Sigmoid colon (tissue), 7 donors: Measurements from ENCODE around the gene PEX1. TPM values are rescaled to one million over a fixed set of nuclear protein-coding genes. Genes with fewer than 3 reads are reported as not detected.

Source experiments
- DNase-seq: peaks from one replicate; pipeline ENCODE4 v3.0.0-alpha.2; 2019
- H3K27ac ChIP-seq, 4 donors: fragments of 200-600 bp; sonication (generic); one replicate each; pipeline ENCODE4 v1.5.1; 2016 to 2019; ENCODE audit warnings: mild to moderate bottlenecking in 1 of 4
- H3K27me3 ChIP-seq, 3 donors: fragments of 200-600 bp; sonication (generic); one replicate each; pipeline ENCODE4 v1.5.1; 2019; ENCODE audit warnings: mild to moderate bottlenecking in 1 of 3
- H3K36me3 ChIP-seq, 4 donors: fragments of 200-600 bp; sonication (generic); one replicate each; pipeline ENCODE4 v1.5.1; 2016 to 2019
- H3K4me1 ChIP-seq, 4 donors: fragments of 200-600 bp; sonication (generic); one replicate each; pipeline ENCODE4 v1.5.1; 2017 to 2019
- H3K4me3 ChIP-seq, 4 donors: fragments of 200-600 bp; sonication (generic); one replicate each; pipeline ENCODE4 v1.5.1; 2017 to 2019; ENCODE audit warnings: mild to moderate bottlenecking in 2 of 4, moderate library complexity in 1 of 4
- H3K9me3 ChIP-seq, 4 donors: fragments of 200-600 bp in 3 of 4; sonication (generic) in 3 of 4; one replicate each; pipeline versions ENCODE4 v1.5.1 to v1.6.1; 2013 to 2019
- CTCF ChIP-seq, 4 experiments: fragments of 450-650 bp in 3 of 4; fragments of 200-600 bp in 1 of 4; IDR thresholded peaks; one replicate each; pipeline ENCODE4 v1.5.1; 2016 to 2019; ENCODE audit warnings: antibody characterized with exemption in 4 of 4, mild to moderate bottlenecking in 3 of 4, moderate library complexity in 2 of 4
- EP300 ChIP-seq, 4 donors: sonication (generic); formaldehyde crosslinking; IDR thresholded peaks; one replicate each; pipeline ENCODE4 v1.6.1; 2017; ENCODE audit warnings: antibody characterized with exemption in 4 of 4
- POLR2A ChIP-seq, 2 donors: fragments of 450-650 bp; IDR thresholded peaks; one replicate each; pipeline ENCODE4 v1.6.1; 2016; ENCODE audit warnings: antibody characterized with exemption in 2 of 2, mild to moderate bottlenecking in 2 of 2, moderate library complexity in 2 of 2
- POLR2AphosphoS5 ChIP-seq, 4 donors: sonication (generic); formaldehyde crosslinking; IDR thresholded peaks; one replicate each; pipeline ENCODE4 v1.6.1; 2017; ENCODE audit warnings: antibody characterized with exemption in 4 of 4
- WGBS, 2 donors: extraction: QIAGEN DNeasy Blood & Tissue Kit; methylation state at CpG; one replicate each; pipeline ENCODE4 v1.1.7; 2013; 5-methylcytosine and 5-hydroxymethylcytosine counted together
- intact Hi-C: fragments of 100-400 bp; cut with DNase I; formaldehyde crosslinking; loops from one replicate; pipeline ENCODE4 v1.15.1; 2023
- polyA plus RNA-seq, 3 donors: library from polyadenylated mRNA; stranded (reverse); fragments of 200-250 nt; gene quantifications; one replicate each; pipeline ENCODE4 v1.2.3, GENCODE V29; 2013
- total RNA-seq, 4 donors: library from RNA; depleted of rRNA; stranded (reverse); fragments of >200 nt; gene quantifications; one replicate each; pipeline ENCODE4 v1.1.0, GENCODE V29; 2016
- donor health status: healthy with polysubstance abuse.
- donor health status: Bipolar disorder and iron deficiency.
- donor health status: healthy.

PEX1 gene
- total and polyA plus RNA-seq, 7 donors: 7.4 to 29.0 (median 19.0) TPM

GRCh38 chr7:92528958-92529264 is 591 bp upstream of the PEX1 start:
- WGBS, 2 donors: 1% methylated on average over 13 of the region's 13 CpGs
- peak overlapping the region; percentile 86 to 90 (median 88) for H3K27ac ChIP-seq
- TF ChIP-seq EP300 (IDR thresholded peaks at IDR 0.05) (no peak), CTCF (IDR thresholded peaks at IDR 0.05) (no peak), POLR2A (IDR thresholded peaks at IDR 0.05) (no peak), POLR2AphosphoS5 (IDR thresholded peaks at IDR 0.05) (no peak)
- DNase-seq: no peak
- H3K36me3 ChIP-seq: peaks cover 12 to 40% (median 20%) of the 10 kb centered on the region in 4 donors
- intact Hi-C loops: loop anchor here (2.0 to 5.0 kb wide), 4 partner anchors 60 to 397 kb away; partner anchors contain the start of genes ANKIB1, CYP51A1 and KRIT1
- peaks cover 0 to 22% (median 20%) of the 10 kb centered on the region in 4 donors for H3K4me1 ChIP-seq
- no peaks in the 10 kb centered on the region for H3K9me3 ChIP-seq
- H3K27me3 ChIP-seq: no peaks in the 10 kb centered on the region
- peak overlapping the region; percentile 83 to 97 (median 95) for H3K4me3 ChIP-seq

- peak overlapping the region; percentile 83 to 97 (median 95) for H3K4me3 ChIP-seq
- peaks cover 0 to 22% (median 20%) of the 10 kb centered on the region in 4 donors for H3K4me1 ChIP-seq
- DNase-seq: no peak
- TF ChIP-seq POLR2AphosphoS5 (IDR thresholded peaks at IDR 0.05) (no peak), CTCF (IDR thresholded peaks at IDR 0.05) (no peak)
- peaks cover 4 to 26% (median 6%) of the 10 kb centered on the region in 4 donors for H3K36me3 ChIP-seq
- H3K27me3 ChIP-seq: no peaks in the 10 kb centered on the region
- H3K27ac ChIP-seq: peak overlapping the region; percentile 86 to 90 (median 88)
- intact Hi-C loops: loop anchor here (2.0 to 5.0 kb wide), 4 partner anchors 61 to 395 kb away; partner anchors contain the start of genes ANKIB1, CYP51A1 and KRIT1
- H3K9me3 ChIP-seq: no peaks in the 10 kb centered on the region
- WGBS, 2 donors: 0% methylated on average over 31 of the region's 31 CpGs
These were observed 776 bp downstream of the PEX1 start for GRCh38 chr7:92527300-92528187.

DNA sequence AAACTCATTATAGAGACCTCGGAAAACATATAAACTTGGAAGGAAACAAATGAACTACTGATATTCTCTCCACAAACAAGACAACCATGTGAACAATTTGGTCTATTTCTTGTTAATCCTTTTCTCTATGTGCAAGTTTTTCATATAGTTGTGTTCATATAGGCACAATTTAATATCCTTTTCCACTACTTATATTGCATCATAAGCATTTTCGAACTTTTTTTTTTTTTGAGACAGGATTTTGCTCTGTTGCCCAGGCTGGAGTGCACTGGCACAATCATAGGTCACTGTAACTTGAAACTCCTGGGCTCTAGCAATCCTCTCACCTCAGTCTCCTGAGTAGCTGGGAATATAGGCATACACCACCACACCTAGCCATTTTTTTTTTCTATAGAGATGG is 5.2 kb downstream of the PEX1 start:
- H3K4me1 ChIP-seq: peaks cover 0 to 14% (median 12%) of the 10 kb centered on the region in 4 donors
- intact Hi-C loops: no loop called here
- H3K27me3 ChIP-seq: no peaks in the 10 kb centered on the region
- no peaks in the 10 kb centered on the region for H3K9me3 ChIP-seq
- no peak overlapping the region for H3K4me3 ChIP-seq
- no peak for TF ChIP-seq POLR2A (IDR thresholded peaks at IDR 0.05)
- no peak for TF ChIP-seq POLR2AphosphoS5 (IDR thresholded peaks at IDR 0.05)
- no peak for TF ChIP-seq EP300 (IDR thresholded peaks at IDR 0.05)
- TF ChIP-seq CTCF (IDR thresholded peaks at IDR 0.05): no peak
- 91 to 94% methylated on average over 2 of the region's 2 CpGs for WGBS, 2 donors
- peaks cover 0 to 25% (median 0%) of the 10 kb centered on the region in 4 donors for H3K36me3 ChIP-seq
- H3K27ac ChIP-seq: no peak overlapping the region
- DNase-seq: no peak

DNA sequence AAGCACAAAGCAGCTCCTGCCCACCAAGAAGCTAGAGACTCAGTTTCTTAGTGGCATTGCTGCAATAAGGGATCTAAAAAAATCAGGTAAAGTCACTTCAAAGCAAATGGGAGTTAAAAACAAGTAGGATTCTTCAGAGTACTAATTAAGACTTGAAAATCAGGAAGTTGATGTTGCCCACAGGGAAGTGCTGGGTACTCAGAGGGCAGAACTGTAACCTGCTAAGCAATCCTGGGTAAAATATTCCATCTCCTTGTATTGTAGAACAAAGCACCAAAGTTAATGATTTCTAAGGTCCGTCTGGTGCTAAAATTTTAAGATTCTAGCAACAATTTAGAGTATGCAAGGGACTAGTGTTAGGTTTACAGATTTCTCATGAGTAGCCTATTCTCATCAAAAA is 8.3 kb downstream of the PEX1 start:
- Histone ChIP-seq H3K27ac (no peak overlapping the region), H3K4me3 (no peak overlapping the region), H3K27me3 (no peaks in the 10 kb centered on the region), H3K4me1 (no peaks in the 10 kb centered on the region), H3K9me3 (no peaks in the 10 kb centered on the region), H3K36me3 (peaks cover 0 to 48% (median 8%) of the 10 kb centered on the region in 4 donors)
- intact Hi-C loops: no loop called here
- no peak for TF ChIP-seq CTCF (IDR thresholded peaks at IDR 0.05)
- TF ChIP-seq EP300 (IDR thresholded peaks at IDR 0.05): no peak
- TF ChIP-seq POLR2A (IDR thresholded peaks at IDR 0.05): no peak
- TF ChIP-seq POLR2AphosphoS5 (IDR thresholded peaks at IDR 0.05): no peak
- WGBS, 2 donors: 68 to 89% methylated on average over 1 of the region's 1 CpG
- no peak for DNase-seq
